OCI-LY7 (cell line): ENCODE results near the gene UHRF1. TPM values are rescaled to one million over a fixed set of nuclear protein-coding genes. Genes with fewer than 3 reads are reported as not detected.
"Not testable (repeated sequence)": the region's sequence is repeated elsewhere in the genome, so short reads cannot be mapped to it uniquely, and the experiment has no call there.

ENCODE experiments used
- BruUV-seq: library from RNA; stranded (reverse); fragments of 400-500 nt; replicated peaks from 2 replicates; lab custom pipeline; 2021; lab: Mats Ljungman, UMichigan
- CTCF ChIA-PET: fragments of 300-600 bp; sonication (Branson Sonifier 250); formaldehyde crosslinking; loops from one replicate; lab custom pipeline; 2022; ENCODE audit warnings: antibody characterized with exemption; ENCODE audit not compliant: unreplicated experiment; lab: Charles Lee
- POLR2A ChIA-PET: fragments of 300-600 bp; sonication (Branson Sonifier 250); formaldehyde crosslinking; loops from one replicate; lab custom pipeline; 2022; ENCODE audit warnings: antibody characterized with exemption; lab: Charles Lee
- DNase-seq: peaks from one replicate; pipeline ENCODE4 v3.0.0-alpha.2; 2015; ENCODE audit warnings: low spot score
- H2AFZ ChIP-seq: fragments of 200-600 bp; sonication (generic), shearing (Covaris generic); 2 replicates; pipeline ENCODE4 v1.6.1; 2014; ENCODE audit warnings: mild to moderate bottlenecking, antibody characterized with exemption, low read length, moderate library complexity
- H3K27ac ChIP-seq: fragments of 200-600 bp; sonication (generic); 2 replicates; pipeline ENCODE4 v1.5.1; 2014; ENCODE audit warnings: mixed run types, low read depth, mild to moderate bottlenecking, moderate library complexity, low read length, inconsistent platforms; ENCODE audit not compliant: poor library complexity, severe bottlenecking
- H3K36me3 ChIP-seq: fragments of 200-600 bp; sonication (generic); 2 replicates; pipeline ENCODE4 v1.6.1; 2014; ENCODE audit warnings: mild to moderate bottlenecking, antibody characterized with exemption, low read length, moderate library complexity, mixed read lengths; ENCODE audit not compliant: insufficient read depth
- H3K4me1 ChIP-seq: fragments of 200-600 bp; sonication (generic); 2 replicates; pipeline ENCODE4 v1.5.1; 2014; ENCODE audit warnings: mild to moderate bottlenecking, low read length; ENCODE audit not compliant: insufficient read depth, poor library complexity, severe bottlenecking
- H3K4me2 ChIP-seq: fragments of 200-600 bp; sonication (generic); 2 replicates; pipeline ENCODE4 v1.6.1; 2014; ENCODE audit warnings: mild to moderate bottlenecking, low read length
- H3K4me3 ChIP-seq: fragments of 200-600 bp; sonication (generic); 2 replicates; pipeline ENCODE4 v1.5.1; 2014; ENCODE audit warnings: mild to moderate bottlenecking, low read depth, low read length; ENCODE audit not compliant: poor library complexity, severe bottlenecking
- H3K79me2 ChIP-seq: fragments of 200-600 bp; sonication (generic); 2 replicates; pipeline ENCODE4 v1.6.1; 2016; ENCODE audit warnings: low read depth, mild to moderate bottlenecking, low read length, moderate library complexity, mixed read lengths; ENCODE audit not compliant: insufficient read depth
- H3K9me2 ChIP-seq: fragments of 200-600 bp; sonication (generic); 2 replicates; pipeline ENCODE4 v1.6.1; 2016; ENCODE audit warnings: mild to moderate bottlenecking, low read length, mixed read lengths; ENCODE audit not compliant: insufficient read depth
- H3K9me3 ChIP-seq: fragments of 200-600 bp; sonication (generic); 2 replicates; pipeline ENCODE4 v1.6.1; 2014; ENCODE audit warnings: mild to moderate bottlenecking, mixed run types, low read length, mixed read lengths
- H4K20me1 ChIP-seq: fragments of 200-600 bp; sonication (generic); 2 replicates; pipeline ENCODE4 v1.6.1; 2014; ENCODE audit warnings: mild to moderate bottlenecking, antibody characterized with exemption, low read length, moderate library complexity, mixed read lengths; ENCODE audit not compliant: insufficient read depth
- EZH2phosphoT487 ChIP-seq: fragments of 200-600 bp; sonication (generic); IDR thresholded peaks from 2 replicates; pipeline ENCODE4 v1.6.1; 2018; ENCODE audit warnings: low read depth, borderline replicate concordance, mild to moderate bottlenecking, mixed run types, antibody characterized with exemption, low read length, moderate library complexity, mixed read lengths
- intact Hi-C: fragments of 100-400 bp; cut with micrococcal nuclease; formaldehyde crosslinking; loops from one replicate; pipeline ENCODE4 v1.10.0; 2022; ENCODE audit not compliant: unreplicated experiment
- total RNA-seq, 2 experiments: library from RNA; depleted of rRNA in 1 of 2; stranded (reverse); fragments of >200 nt in 1 of 2; shearing (Covaris generic) in 1 of 2; gene quantifications; 2 replicates each; pipeline ENCODE4 v1.2.3, GENCODE V29; 2014 to 2022
- TF ChIP-seq, protein P1 (sequence below): fragments of 200-600 bp; sonication (generic); conservative IDR thresholded peaks from 2 replicates; pipeline ENCODE4 v1.5.1; 2014; ENCODE audit warnings: mild to moderate bottlenecking, antibody characterized with exemption, low read length, moderate library complexity, mixed read lengths

The UHRF1 gene
- total RNA-seq, 2 experiments from 2014 or later: 141 to 186 TPM

DNA sequence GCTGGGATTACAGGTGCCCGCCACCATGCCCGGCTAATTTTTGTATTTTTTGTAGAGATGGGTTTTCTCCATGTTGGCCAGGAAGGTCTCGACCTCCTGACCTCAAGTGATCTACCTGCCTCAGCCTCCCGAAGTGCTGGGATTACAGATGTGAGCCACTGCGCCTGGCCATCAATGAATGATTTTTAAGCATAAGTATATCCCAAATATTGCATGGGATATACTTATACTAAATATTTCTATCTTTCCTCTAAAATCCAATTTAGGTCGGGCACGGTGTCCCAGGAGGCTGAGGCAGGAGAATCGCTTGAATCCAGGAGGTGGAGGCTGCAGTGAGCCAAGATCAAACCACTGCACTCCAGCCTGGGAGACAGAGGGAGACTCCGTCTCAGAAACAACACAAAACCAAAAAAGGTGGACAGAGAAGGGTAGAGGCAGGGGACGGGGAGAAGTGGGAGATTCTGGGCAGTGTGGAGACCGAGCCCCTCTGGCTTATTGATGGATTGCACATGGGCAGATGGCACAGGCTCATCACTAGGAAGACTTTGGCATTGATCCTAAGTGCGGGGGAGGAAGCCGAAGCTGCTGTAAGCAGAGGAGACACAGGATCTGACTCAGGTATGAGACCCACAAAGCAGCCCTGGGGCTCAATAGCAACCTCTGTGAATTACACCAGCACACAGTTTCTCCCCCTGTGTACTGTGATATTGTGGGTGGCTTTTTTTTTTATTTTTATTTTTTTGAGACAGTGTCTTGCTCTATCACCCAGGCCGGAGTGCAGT, 20.1 kb upstream of the UHRF1 start:
- Histone ChIP-seq H3K27ac (no peak overlapping the region), H3K9me3 (no peaks in the 10 kb centered on the region), H3K36me3 (no peaks in the 10 kb centered on the region), H3K9me2 (no peaks in the 10 kb centered on the region), H3K4me3 (no peak overlapping the region), H3K4me1 (no peaks in the 10 kb centered on the region), H3K4me2 (no peak overlapping the region), H3K79me2 (no peaks in the 10 kb centered on the region), H4K20me1 (no peaks in the 10 kb centered on the region), H2AFZ (no peak overlapping the region)
- BruUV-seq: no TSS peak
- ChIA-PET POLR2A (interaction anchor here (0.7 kb wide), 2 partner anchors 13 to 98 kb away, joined by 3 to 4 read pairs; partner anchors contain the start of gene ARRDC5), CTCF (no interaction called here)
- intact Hi-C loops: no loop called here
- TF ChIP-seq, protein P1, sequence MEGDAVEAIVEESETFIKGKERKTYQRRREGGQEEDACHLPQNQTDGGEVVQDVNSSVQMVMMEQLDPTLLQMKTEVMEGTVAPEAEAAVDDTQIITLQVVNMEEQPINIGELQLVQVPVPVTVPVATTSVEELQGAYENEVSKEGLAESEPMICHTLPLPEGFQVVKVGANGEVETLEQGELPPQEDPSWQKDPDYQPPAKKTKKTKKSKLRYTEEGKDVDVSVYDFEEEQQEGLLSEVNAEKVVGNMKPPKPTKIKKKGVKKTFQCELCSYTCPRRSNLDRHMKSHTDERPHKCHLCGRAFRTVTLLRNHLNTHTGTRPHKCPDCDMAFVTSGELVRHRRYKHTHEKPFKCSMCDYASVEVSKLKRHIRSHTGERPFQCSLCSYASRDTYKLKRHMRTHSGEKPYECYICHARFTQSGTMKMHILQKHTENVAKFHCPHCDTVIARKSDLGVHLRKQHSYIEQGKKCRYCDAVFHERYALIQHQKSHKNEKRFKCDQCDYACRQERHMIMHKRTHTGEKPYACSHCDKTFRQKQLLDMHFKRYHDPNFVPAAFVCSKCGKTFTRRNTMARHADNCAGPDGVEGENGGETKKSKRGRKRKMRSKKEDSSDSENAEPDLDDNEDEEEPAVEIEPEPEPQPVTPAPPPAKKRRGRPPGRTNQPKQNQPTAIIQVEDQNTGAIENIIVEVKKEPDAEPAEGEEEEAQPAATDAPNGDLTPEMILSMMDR: no peak
- TF ChIP-seq EZH2phosphoT487: no peak
- no peak for DNase-seq

DNA sequence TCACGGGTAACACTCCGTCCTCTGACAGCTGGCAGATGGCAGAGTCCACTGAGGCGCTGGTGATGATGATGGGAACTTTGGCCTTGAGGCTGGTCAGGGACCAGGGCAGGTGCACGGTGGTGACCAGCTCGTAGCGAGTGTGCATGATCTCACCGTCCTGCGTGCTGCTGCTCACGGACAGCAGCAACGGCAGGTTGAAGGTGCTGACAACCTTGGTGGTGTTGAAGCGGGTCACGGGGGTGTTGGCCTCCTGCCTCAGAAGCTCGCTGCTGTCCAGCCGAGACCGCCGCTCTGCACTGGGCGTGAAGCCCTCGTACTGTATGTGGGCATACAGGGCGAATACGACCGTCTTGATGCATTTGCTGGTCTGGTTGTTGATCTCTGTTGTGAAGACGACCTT, 18.2 kb upstream of the UHRF1 start:
- ChIA-PET POLR2A (interaction anchor here (0.9 kb wide), 1 partner anchor 11 kb away, joined by 6 read pairs; the partner anchor contains the start of gene ARRDC5), CTCF (no interaction called here)
- Histone ChIP-seq H3K79me2 (no peaks in the 10 kb centered on the region), H3K9me2 (no peaks in the 10 kb centered on the region), H4K20me1 (no peaks in the 10 kb centered on the region), H3K9me3 (no peaks in the 10 kb centered on the region), H2AFZ (no peak overlapping the region), H3K4me1 (peaks cover 4% of the 10 kb centered on the region), H3K36me3 (no peaks in the 10 kb centered on the region), H3K27ac (no peak overlapping the region), H3K4me3 (no peak overlapping the region), H3K4me2 (no peak overlapping the region)
- no TSS peak for BruUV-seq
- no peak for DNase-seq
- TF ChIP-seq EZH2phosphoT487: no peak
- TF ChIP-seq, protein P1: no peak
- intact Hi-C loops: no loop called here

DNA sequence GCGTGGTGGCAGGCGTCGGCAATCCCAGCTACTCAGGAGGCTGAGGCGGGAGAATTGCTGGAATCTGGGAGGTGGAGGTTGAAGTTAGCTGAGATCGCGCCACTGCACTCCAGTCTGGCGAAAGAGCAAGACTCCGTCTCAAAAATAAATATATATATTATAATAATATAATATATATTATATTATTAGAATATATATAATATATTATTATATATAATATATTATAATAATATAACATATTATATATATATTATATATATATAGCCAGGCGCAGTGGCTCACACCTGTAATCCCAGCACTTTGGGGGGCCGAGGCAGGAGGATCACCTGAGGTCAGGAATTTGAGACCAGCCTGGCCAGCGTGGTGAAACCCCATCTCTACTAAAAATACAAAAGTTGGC, 16.3 kb upstream of the UHRF1 start:
- DNase-seq, intact Hi-C loops, CTCF ChIA-PET, POLR2A ChIA-PET, H3K4me1 ChIP-seq, H3K79me2 ChIP-seq, H3K9me2 ChIP-seq, H3K4me3 ChIP-seq, H3K27ac ChIP-seq, H3K36me3 ChIP-seq, BruUV-seq, H2AFZ ChIP-seq, H3K4me2 ChIP-seq, H3K9me3 ChIP-seq, H4K20me1 ChIP-seq: not testable (repeated sequence)
